ENCODE results near the gene PARL.
"Not testable (repeated sequence)": the region's sequence is repeated elsewhere in the genome, so short reads cannot be mapped to it uniquely, and the experiment has no call there.

The PARL gene

DNA sequence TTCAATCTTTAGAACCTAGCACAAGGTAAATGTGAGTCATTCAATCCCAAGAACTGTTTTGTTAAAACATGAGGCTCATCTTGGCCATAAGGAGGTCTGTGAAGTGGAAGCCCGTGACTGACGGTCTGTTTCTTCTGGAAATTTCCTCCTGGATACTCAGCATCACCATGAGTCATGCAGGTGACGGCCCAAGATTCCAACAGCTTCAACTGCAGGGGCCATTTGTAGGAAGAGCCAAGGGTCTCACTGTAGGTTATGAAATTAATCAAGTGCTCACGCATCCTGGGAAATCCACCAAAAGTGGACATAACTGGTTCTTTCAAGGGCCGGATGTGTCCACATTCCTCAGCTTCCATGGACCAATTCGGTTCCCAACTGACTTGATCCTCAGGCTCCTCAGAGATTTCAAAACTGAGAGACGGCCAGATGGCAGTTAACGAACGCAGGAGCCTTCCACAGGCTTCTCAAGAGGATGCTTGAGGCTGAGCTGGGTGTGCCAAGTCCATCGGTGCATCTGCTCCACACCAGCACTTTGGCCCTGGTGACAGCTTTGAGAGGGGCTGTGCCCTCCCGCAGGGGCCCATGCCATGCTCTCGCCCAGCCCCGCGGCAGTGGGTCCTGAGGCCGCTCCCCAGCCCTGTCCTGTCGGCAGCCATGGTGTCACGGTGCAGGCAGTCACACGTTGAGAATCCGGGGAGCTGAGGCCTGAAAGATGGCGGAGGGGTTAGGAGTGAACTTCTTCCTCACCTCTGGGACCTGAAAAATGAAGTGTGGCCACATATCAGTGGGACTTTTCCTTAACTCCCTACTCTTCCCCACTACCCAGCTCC lies 67.8 kb downstream of the PARL start:
- FAIRE-seq = no peak

DNA sequence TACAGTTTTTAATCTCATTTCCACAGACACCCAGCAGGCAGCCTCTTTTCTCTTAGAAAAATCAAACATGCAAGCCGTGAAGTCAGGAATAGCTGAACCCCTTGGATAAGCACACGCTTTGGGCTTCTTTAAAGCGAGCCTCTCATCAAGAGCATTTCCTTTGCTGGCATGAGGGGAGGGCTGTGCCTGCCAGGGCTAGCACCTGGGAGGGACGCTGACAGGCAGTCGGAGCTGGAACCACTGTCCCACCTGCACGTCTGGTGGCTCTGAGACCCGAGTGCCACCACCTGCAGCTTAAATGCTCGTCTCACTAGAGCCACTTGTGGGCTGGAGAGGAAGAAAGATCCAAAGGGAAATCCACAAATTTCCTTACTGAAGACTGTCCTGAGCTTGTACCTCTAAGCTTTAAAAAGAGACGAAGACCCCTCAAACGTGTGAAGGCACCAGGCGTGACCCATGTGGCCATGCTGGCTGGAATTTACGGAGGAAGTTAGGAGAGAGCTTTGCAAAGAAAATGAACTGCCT lies 68.7 kb downstream of the PARL start:
- no peak for FAIRE-seq

- FAIRE-seq = no peak
These were observed 69.1 kb downstream of the PARL start for GRCh38 chr3:183815563-183815940.

DNA sequence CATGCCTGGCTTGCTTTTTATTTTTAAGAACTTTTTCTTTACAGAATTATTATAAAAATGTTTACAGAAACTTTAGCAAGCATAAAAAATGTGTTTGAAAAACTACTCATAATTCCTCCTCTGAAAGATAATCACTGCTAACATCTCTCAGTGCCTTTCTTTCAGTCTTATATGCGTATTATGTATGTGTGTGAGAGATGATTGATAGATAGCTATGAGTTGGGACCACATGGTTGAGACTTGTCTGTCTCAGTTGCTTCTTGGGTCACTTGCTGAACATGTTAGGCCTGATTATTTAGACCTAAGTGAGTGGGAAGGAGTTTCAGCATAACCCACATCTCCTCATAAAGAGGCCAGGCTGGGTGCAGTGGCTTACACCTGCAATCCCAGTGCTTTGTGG lies 70.4 kb downstream of the PARL start:
- FAIRE-seq = no peak

DNA sequence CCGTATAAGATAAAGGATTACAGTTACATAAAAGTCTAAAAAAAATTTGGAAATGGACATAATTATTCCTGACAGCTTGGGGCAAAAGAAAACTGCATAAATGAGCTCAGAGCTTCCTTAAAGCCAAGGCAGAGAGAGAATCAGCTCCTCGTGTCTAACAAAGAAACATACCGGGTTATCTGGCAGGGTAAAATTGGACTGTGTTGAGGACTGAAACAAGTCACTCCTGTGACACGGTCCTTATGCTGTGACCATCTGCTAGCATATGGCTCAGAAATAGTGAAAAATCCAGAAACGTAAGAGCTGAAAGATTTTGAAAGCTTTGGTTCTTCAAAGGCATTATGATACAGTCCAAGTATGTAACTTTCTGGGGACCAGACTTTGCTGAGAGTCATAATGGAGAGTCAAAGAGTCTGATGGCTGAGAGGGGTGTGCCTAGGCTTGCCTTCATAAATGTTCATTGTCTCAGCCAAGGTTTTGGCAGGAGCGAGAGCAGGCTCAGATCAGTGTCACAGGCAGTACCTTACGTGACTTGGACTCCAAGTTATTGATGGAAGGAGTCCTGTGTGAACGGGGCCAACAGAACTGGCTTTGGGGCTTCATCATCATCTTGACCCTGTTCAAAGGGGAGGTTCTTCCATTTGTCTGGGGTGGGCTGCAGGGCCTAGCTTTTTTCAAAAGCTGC lies 71.8 kb downstream of the PARL start:
- no peak for FAIRE-seq

DNA sequence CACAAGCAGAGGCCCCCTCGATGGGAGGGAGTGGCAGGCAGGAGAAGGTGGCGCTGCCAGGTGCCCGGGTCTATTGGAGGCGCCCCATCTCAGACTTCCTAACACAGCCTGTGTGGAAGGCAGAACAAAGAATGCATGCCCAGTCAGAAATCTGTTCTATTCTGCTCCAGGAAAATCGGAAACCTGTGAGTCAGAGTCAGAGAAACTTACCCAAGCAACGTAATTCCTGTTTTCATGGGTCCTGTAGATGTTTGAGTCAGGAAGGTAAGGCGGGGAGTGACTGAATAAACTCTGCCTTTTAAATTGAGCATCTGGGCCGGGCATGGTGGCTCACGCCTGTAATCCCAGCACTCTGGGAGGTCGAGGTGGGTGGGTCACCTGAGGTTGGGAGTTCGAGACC lies 73.0 kb downstream of the PARL start:
- FAIRE-seq = no peak

DNA sequence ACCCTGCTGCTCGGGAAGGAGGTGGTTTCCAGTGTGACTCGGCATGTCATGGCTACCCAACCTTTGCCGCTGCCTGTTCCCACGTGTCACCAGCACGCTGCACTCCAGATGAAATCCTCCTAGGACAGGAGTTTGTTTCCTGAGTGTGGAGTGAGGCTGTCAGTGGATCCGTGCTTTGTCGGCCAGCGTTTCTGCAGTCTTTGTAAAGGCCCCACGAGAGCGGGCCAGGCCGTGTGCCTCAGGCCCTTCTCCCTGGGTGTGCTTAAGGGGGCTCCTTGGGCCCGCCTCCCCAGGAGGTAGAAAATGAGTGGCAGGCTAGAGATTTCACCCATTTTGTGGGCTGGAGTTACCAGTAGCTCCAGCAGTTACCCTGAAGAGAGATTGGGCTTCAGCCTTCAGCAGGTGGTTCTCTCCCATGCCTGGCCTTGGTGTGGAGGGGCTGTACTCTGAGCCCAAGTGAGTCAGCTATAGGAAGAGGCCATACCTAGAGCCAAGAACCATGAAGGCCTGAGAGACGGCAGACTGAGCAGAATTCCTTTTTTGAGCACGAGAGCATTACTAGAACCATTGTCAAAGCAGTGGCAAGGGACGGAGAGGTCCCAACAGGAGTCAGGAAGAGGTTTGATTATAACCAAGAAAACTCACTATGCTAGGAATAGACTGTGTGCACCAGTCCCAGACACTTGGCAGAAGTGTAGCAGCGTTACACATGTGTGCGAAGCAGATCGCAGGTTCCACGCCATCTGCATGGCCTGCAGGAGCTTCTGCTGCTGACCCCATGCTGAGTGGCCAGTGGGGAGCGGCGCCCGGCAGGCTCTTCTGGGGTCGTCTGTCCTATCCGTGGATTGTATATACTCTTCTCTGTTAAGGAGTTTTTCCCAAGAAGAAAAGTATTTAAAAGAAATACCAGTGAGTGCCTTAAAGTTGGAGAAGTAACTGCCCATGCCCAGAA lies 73.8 kb downstream of the PARL start:
- FAIRE-seq = no peak

DNA sequence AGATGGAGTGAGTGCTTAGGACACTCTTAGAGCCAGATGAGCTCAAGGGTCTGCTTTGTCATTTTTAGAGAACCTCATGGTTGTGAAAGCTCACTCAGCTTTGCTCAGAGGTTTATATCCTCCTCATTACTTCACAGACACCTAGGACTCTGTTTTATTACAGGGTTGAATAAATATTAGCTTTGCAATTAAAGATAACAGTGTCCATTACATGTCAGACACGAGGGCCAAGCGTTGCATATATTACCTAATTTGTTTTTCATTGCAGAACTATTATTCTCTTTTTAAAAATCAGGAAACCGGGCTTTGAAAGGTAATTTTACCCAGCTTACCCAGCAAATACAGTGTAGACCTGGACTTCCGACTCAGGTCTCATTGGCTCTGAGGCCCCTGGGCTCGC lies 75.4 kb downstream of the PARL start:
- FAIRE-seq = no peak

- no peak for FAIRE-seq
These were observed 76.3 kb downstream of the PARL start for GRCh38 chr3:183808355-183808754.

- no peak for FAIRE-seq
These were observed 76.8 kb downstream of the PARL start for GRCh38 chr3:183807881-183808280.

DNA sequence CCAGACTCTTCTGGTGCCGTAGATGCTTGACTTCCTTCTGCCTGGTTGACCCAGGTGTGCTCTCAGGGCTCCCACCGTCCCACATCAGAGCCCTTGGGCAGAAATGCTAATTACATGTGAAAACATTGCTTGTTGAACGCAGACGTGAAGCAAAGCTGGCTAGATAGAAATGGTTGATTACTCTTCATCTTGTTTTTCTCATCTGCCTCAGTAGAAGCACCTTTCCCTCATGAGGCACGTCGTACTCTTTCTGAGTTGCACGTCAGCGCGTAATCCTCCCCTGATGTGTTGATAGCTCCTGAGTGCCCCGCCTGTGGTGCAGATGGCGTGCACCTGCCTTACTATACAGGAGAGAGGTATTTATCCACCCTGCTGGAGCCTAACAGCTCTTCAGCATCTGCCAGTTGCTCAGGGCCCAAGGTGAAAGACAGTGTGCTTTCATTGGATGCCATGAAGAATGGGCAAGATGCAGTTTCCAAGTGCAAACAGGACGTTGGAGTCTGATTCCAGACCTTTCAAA lies 77.4 kb downstream of the PARL start:
- no peak for FAIRE-seq

- no peak for FAIRE-seq
These were observed 81.7 kb downstream of the PARL start for GRCh38 chr3:183802989-183803388.

GRCh38 chr3:183801601-183802000 lies 83.1 kb downstream of the PARL start:
- FAIRE-seq = no peak

GRCh38 chr3:183800243-183800863 lies 84.3 kb downstream of the PARL start:
- FAIRE-seq = no peak

- no peak for FAIRE-seq
These were observed 85.2 kb downstream of the PARL start for GRCh38 chr3:183799461-183799860.

DNA sequence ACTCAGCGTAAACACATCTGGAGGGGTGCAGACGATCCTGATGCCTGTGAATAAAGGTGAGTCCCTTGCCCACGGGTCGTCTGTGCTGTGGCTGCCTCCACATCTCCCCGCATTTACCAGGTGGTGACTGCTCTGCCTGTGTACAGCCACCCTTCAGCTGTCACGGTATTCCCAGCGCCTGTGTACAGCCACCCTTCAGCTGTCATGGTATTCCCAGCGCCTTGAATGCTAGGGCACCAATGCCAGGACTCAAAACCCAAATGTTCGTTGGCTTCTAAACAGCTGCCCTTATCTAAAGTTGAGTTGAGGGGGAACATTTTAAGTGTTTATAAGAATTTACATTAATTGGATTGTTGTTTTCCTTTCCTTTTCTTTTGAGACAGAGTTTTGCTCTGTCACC lies 86.7 kb downstream of the PARL start:
- FAIRE-seq = no peak

GRCh38 chr3:183796372-183796771 lies 88.3 kb downstream of the PARL start:
- no peak for FAIRE-seq

GRCh38 chr3:183794452-183794851 lies 90.2 kb downstream of the PARL start:
- no peak for FAIRE-seq

- FAIRE-seq = no peak
These were observed 91.7 kb downstream of the PARL start for GRCh38 chr3:183792976-183793375.

GRCh38 chr3:183790700-183791099 lies 94.0 kb downstream of the PARL start:
- no peak for FAIRE-seq

- FAIRE-seq = no peak
These were observed 94.9 kb downstream of the PARL start for GRCh38 chr3:183789826-183790225.

DNA sequence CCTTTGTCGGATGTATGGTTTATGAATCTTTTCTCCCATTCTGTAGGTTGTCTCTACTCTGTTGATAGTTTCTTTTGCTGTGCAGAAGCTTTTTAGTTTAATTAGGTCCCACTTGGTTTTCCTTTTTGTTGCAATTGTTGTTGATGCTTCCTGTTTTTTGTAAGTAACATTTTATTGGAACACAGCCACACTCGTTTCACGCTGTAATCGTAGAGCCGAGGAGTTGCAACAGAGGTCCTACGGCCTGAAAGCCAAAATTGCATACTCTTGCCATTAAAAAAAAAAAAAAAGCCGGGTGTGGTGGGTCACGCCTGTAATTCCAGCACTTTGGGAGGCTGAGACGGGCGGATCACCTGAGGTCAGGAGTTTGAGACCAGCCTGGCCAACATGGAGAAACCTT lies 100.2 kb downstream of the PARL start:
- FAIRE-seq = not testable (repeated sequence)

Data from G401.6 (cell line).